NCI-H510A treated with DMSO at 0.1 percent for 48 hours (cell line): ENCODE measurements around the gene NAGPA.

Experiments used
- DNase-seq: peaks from one replicate; lab custom pipeline; 2025; lab: John Stamatoyannopoulos, UW

NAGPA gene

DNA sequence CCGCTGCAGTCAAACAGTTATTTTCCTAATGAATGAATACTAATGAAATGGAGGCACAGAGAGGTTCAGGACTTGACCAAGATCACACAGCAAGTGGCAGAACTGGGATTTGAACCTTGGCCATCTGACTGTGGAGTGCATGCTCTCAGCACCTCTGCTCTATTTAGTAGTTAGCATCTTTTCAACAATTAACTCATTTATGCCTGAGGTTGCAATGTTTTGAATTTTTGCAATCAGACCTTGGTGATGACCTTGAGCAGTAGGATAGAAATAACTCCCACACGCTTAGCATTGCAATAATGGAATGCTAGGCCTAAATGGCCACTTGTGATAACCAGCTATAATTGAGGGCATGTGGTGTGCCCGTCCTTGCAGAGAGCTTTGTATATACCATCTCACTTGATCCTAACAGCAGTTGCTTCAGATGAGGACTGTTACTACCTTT, 31.0 kb downstream of the NAGPA start:
- no peak for DNase-seq

GRCh38 chr16:5001986-5002385, 31.7 kb downstream of the NAGPA start:
- DNase-seq, result no peak

DNA sequence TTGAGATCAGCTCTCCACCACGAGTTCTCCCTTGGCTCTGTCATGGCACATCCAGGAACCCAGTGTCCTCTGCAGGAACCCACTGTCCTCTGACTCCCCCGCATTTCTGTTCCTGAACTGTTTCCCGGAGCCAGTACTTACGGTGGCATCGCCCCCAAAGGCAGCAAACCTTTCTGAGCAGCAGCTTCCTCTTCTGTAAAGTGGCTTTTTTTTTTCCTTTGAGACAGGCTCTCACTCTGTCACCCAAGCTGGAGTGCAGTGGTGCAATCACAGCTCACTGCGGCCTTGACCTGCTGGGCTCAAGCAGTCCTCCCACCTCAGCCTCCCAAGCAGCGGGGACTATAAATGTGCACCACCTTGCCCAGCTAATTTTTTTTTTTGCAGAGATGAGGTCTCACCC, 32.2 kb downstream of the NAGPA start:
- DNase-seq, result no peak

GRCh38 chr16:5000573-5001001, 33.1 kb downstream of the NAGPA start:
- no peak for DNase-seq

DNA sequence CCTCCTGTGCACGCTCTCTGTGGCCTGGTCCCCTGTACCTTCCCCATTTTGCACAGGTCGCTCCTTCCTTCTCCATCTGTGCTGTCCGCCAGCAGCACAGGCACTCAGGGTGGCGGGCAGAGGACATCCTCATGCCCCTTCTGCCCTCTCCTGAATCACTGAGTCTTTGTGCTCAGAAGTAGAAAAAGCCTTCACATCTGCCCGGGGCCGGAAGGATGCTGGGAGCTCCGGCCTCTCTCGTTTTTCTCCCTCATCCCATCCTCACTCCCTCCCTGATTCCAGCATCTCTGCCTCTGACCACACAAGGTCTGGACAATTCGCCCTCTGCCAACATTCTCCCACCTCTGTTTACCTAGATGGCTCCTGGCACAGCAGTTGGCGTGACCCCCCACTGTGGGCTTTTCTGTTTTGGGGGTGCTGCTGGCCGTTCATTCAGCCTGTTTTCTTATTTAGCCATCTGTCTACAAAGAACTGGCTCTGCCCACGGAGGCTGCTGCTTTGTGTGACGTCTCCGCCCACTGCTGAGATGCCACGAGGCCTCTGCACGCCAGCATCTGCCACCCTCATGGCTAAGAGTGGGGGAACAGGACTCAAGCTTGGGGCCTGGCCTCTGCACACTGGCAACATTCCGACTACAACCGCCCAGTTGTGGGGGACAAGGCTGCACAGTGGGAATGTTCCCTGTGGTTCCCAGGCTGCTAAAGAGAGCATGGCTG, 38.9 kb downstream of the NAGPA start:
- no peak for DNase-seq

- DNase-seq, result no peak
Observed at GRCh38 chr16:4991754-4992153, 42.0 kb downstream of the NAGPA start.

DNA sequence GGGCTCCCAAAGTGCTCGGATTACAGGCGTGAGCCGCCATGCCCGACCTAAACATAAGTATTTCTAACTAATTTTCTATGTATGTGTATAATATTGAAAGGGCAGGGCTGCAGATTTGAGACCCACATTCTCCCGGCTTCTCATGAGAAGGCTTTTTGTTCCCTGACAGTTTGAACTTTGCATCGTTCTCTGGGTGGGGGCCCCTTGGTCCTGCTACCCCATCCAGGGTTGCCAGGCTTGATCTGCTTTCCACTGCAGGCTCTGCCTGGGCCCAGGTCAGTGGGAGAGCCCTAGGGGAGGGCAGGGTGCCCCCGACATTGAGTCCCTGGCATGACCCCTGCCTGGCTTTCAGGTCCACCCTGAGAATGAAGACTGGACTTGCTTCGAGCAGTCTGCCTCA, 43.3 kb downstream of the NAGPA start:
- DNase-seq, result no peak

- DNase-seq, result no peak
Observed at GRCh38 chr16:4989391-4990006, 44.2 kb downstream of the NAGPA start.

- no peak for DNase-seq
Observed at GRCh38 chr16:4988647-4989046, 45.1 kb downstream of the NAGPA start.

DNA sequence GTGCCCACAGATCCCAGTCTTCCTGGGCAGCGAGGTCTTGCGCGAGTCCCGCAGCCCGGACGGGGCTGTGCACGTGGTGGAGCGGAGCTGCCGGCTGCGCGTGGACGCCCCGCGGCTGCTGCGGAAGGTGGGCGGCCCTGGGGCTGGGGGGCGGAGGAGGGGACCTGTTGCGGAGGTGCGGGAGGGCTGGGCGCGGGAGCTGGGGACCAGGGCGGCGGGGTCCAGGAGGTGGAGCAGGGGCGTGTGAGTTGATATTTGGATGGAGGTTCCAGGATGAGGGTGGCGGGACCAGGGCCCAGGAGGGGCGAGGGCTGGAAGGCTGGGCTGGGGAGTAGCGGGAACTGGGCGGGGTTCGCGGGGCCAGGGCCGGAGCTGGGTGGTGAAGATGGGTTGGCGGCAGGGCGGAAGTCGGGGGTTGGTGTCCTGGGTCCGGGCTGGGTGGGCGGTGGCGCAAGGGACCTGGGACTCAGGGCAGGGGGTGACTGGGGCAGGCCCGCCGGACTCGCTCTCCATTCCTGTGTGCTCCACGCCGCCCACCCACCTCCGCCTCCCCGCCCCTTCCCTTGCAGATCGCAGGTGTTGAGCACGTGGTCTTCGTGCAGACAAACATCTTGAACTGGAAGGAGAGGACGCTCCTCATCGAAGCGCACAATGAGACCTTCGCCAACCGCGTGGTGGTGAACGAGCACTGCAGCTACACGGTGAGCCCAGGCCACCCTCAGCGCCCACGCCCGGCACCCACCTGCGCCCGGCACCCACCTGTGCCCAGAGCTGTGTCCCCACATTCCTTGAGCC, 46.0 kb downstream of the NAGPA start:
- DNase-seq, result no peak

- no peak for DNase-seq
Observed at GRCh38 chr16:4987250-4987579, 46.5 kb downstream of the NAGPA start.

DNA sequence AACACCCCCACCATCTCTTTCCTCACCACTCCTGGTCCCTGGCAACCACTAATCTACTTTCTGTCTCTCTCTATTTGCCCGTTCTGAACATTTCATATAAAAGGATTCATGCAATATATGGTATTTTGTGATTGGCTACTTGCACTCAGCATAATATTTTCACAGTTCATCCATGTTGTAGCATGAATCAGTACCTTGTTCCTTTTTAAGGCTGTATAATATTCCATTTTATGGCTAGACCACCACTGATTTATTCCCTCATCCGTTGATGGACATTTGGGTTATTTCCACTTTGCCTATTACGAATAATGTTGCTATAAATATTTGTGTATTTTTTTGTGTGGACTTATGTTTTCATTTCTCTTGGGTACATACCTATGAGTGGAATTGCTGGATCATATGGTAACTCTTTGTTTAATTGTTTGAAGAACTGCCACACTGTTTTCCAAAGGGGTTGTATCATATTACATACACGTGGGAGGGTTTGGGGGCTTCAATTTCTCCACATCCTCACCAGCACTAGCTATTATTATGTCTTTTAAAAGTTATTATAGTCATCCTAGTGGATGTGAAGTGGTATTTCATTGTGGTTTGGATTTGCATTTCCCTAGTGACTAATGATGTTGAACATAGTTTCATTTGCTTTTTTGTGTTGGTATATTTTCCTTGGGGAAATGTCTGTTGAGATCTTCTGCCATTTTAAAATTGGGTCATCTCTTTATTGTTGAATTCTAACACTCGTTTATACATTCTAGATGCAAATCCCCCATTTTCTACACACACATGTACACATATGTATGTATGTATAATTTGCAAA, 49.4 kb downstream of the NAGPA start:
- DNase-seq, result no peak

DNA sequence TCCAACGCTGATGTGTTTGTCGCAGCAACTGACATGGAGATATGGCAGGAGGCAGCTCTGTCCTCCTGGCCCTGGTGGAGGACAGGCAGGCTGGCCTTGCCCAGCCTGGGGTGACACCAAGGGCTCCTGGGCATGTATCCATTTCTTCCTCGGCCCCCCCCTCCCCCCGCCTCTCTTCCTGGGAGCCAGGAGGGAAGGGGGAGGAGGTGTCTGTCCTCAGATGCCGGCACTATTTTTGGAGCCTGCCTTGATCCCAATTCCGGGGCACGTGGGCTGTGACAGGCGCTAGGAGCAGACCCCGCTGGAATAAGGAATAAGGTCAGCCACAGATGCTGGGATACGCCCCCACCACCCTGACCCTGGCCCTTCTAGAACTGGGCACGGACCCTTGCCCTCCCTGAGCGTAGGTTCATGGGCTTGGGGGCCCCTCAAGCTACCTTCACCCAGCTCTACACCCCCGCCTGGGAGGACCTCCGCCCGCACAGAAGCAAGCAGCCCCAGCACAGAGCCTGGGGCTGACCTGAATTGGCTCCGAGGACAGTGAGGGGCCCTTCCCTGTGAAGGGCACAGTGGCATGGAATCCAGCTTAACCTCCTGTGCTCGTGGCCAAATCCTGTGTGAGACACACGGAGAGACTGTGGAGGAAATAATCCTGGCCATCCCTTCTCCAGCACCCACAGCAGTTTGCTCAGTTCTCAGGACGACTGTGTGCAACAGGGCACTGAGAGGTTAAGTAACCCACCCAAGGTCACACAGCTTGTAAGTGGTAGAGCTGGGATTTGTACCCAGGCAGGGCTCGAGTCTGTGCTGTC, 51.5 kb downstream of the NAGPA start:
- DNase-seq, result no peak

GRCh38 chr16:4981473-4981872, 52.3 kb downstream of the NAGPA start:
- DNase-seq, result no peak

GRCh38 chr16:4980691-4981090, 53.0 kb downstream of the NAGPA start:
- DNase-seq, result no peak

GRCh38 chr16:4979736-4980660, 53.7 kb downstream of the NAGPA start:
- no peak for DNase-seq

DNA sequence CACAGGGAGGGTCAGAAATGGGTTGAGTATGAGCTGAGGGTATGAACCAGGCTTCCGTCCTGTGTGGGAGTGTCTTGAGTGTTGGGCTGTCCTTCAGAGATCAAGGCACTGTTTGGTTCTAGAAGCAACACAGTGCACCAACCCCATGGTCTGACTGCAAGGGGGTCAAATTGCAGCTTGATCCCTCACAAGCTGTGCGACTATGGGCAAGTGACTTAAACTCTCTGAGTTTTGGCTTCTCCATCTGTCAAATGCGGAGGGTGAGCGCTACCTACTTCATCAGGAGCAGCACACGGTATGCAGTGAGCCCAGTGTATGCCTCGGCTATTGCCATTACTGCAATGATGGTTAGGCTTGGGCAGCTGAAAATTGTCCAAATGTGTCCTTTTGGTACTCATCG, 54.6 kb downstream of the NAGPA start:
- DNase-seq, result no peak

DNA sequence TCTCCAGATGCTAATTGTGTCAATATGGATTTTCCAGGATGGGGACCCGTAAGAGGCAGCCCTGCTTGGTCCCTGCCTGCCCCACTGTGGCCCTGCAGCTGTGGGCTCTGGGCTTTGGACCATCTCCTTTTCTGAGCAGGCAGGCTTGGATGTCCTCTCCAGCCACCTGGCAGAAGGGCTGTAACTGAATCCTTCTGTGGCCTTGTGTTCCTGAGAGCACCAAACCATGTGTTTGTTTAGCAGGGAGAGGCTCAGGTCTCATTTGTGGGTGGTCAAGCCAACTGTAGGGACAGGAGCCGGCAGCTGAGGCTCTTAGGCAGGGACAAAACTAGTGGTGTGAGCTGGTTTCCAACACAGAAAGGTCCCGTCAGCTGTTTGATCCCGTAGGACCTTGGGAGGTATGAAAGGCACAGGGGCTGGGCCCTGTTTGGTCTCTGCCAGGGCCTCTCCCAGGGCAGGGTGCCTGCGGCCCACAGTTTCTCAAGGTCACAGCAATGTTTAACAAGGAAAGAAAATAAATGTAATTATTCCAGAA, 57.1 kb downstream of the NAGPA start:
- DNase-seq, result peak; percentile 31

- no peak for DNase-seq
Observed at GRCh38 chr16:4976079-4976478, 57.7 kb downstream of the NAGPA start.
